SK-N-MC (cell line): Measurements from ENCODE around the gene GNAO1.

Experiments
- EZH2 ChIP-seq: fragments of 200-600 bp; sonication (generic); IDR thresholded peaks from one replicate; pipeline ENCODE4 v1.6.1; 2017; ENCODE audit warnings: antibody characterized with exemption
- FOXP2 ChIP-seq: optimal IDR thresholded peaks from 2 replicates; pipeline ENCODE3; 2011; ENCODE audit warnings: mild to moderate bottlenecking, moderate library complexity; ENCODE audit not compliant: insufficient read depth; ENCODE audit errors: extremely low read length, control extremely low read depth
- POLR2AphosphoS5 ChIP-seq: IDR thresholded peaks from 2 replicates; pipeline ENCODE4 v1.6.1; 2012; ENCODE audit warnings: mild to moderate bottlenecking, low read depth, low read length, borderline replicate concordance

DNA sequence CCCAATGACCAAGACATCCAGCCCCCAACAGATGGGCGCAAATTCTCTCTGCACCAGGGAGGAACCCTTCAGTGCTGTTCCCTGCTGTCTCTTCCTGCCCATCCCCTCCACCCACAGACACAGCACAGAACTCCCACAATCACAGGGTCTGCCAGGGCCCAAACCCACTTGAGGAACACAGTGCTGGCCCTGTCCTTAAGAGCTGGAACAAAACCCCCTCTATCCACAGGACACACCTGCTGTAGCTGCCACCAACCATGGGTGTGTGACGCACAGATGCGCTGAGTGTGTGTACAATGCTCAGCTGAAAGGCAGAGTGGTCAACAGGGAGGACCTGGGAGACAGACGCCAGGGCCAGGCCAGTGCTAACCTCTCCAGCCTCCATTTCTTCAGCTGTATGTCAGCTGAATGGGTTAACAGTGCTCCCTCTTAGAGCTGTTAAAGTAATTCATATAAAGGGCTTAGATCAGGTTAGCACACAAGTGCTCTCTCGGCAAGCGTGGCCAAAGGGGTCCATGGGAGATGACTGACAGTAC is 172.0 kb downstream of the GNAO1 start:
- TF ChIP-seq POLR2AphosphoS5 (no peak), EZH2 (no peak), FOXP2 (no peak)
